GM19351 (cell line): ENCODE results near the gene CCDC13.
A peak's percentile ranks its signal among the peaks of the same experiment; 100 is the strongest.

Source experiments
- ATAC-seq: cut with Tn5 transposase; IDR thresholded peaks from one replicate; pipeline ENCODE4 v1.9.1; 2021; ENCODE audit warnings: mild to moderate bottlenecking, moderate library complexity; ENCODE audit not compliant: unreplicated experiment

The CCDC13 gene

DNA sequence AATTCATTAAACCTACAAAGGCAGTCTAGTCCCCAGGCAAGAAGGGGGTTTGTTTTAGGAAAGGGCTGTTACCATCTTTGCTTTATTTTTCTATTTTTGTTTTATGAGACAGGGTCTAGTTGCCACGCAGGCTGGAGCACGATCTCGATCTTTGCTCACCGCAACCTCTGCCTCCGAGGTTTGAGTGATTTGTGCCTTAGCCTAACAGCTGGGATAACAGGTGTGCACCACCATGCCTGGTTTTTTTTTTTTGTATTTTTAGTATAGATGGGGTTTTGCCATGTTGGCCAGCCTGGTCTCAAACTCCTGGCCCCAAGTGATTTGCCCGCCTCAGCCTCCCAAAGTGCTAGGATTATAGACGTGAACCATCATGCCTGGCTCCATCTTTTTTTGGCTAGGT, 26.3 kb upstream of the CCDC13 start:
- no peak for ATAC-seq

DNA sequence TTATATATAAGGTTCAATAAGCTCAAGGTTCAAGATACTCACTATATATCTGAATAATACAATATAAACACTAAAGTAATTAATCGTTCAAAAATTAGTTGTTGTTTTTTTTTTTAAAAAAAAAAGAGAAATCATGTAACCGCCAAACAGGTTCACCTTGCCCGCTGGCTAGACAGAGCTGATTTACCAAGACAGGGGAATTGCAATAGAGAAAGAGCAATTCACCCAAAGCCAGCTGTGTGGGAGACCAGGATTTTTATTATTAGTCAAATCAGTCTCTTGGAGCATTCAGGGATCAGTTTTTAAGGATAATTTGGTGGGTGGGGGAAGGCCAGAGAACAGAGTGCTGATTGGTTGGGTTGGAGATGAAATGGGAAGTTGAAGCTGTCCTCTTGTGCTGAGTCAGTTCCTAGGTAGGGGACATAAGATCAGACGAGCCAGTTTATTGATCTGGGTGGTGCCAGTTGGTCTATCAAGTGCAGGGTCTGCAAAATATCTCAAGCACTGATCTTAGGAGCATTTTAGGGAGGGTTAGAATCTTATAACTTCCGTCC, 23.4 kb upstream of the CCDC13 start:
- ATAC-seq = no peak

DNA sequence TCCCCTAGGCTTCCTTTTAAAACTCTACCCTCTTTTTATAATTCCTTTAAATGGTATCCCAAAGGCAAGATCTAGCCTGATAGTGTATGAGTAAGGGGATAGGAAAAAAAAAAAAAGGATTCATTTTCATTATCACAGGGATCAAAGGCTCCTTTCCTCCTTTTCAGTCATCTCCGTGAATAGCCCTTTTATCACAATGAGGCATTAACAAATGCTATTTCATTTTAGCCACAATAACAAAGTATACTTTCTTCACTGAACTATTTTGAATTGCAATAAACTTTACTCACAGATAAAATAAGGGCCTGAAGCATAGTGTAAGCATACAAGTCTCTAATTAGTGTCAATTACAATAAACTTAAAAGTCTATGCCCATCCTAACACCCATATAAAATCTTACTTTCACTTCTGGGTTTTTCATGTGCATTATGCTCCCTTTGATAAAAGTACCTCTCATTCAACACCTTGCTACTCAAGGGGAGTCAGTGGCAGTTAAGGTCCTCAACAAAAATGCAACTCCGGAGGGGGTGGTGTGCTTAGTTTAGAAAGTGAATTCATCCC, 22.6 kb upstream of the CCDC13 start:
- no peak for ATAC-seq

DNA sequence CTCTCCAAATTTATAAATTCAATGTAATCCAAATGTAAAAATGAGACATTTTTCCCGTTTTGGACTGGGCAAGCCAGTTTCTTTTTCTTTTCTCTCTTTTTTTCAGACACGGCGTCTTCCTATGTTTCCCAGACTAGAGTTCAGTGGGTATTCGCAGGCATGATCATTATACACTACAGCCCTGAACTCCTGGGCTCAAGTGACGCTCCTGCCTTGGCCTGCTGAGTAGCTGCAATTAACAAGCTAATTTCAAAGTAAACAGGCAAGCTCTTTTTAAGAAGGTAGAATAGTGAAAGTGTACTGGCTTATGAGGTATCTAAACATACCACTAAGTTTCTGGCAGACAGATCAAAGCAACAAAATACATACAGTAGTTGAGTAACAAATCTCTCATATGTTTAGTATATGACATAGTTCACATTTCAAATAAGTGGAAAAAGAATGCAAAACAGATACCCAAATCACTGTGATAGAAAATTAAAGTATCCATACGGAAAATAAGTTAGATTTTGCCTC, 17.7 kb upstream of the CCDC13 start:
- no peak for ATAC-seq

- ATAC-seq = no peak
Measured at GRCh38 chr3:42786631-42787030, 13.6 kb upstream of the CCDC13 start.

DNA sequence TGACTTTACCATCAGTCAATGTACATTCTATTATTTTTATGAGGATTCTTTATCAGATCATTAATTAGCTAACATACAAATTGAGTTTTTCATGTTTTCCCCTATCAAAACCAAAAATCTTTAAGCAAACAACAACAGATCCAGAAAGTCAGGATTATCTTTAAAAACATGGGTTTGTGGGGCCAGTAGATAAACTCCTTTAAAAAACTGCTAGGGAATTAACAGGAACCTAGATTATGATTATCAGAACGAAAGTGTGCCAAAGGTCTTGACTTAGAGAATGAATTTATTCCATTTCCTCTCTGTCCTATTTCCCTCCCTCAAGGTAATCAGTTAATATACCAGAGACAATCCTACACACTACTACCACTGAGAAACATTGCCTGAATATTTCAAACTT, 13.2 kb upstream of the CCDC13 start:
- ATAC-seq = no peak

DNA sequence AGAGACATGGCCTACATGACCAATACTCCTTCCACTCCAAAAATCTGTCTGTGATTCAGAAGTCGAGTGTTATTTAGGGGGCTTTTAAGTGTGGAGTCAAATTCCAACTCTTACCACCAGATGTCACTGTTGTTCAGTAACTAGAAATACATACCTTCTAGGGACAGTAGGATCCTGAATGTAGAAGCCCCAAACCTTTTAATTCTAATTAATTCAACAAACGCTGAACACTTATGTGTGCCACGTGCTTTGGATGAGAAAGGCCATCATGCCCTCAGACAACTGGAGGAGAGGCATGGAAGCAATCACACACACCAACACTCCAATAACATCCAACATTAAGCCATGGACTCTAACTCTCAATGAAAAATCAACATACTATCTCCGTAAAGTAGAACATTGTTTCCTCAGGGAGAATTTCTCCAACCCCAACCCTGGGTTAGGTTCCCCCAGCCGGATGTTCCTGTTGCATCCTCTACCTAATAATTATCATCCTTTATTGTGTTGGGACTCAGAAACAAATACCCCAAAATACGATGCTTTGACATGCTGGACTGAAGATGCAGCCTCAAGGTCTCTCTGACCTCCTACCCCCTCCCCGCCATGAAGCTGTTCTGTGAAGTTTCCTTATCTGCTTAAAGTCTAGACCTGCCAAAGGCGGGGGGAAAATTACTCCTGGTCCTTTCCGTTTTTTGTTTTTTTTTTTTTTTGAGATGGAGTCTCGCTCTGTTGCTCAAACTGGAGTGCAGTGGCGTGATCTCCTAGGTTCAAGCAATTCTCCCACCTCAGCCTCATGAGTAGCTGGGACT, 8.0 kb upstream of the CCDC13 start:
- ATAC-seq = peak; percentile 69

DNA sequence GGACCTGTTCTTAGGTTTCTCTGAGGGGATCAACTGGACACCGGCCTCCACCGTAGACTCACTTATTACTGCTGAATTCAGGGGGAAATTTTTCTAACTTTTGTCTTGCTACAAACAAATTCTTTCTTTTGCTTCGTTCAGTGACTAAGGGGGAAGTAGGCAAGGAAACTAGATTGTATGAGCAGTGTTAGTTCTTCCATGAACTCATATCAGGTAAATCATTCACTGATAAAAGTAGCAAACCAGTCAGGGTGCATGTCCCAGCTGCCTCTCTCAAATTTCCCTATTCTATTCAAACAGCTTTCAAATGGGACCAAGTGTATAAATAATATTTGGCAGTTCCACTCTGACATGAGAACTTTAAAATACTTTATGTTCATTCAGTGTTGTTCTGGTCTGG, 7.3 kb upstream of the CCDC13 start:
- ATAC-seq = no peak

DNA sequence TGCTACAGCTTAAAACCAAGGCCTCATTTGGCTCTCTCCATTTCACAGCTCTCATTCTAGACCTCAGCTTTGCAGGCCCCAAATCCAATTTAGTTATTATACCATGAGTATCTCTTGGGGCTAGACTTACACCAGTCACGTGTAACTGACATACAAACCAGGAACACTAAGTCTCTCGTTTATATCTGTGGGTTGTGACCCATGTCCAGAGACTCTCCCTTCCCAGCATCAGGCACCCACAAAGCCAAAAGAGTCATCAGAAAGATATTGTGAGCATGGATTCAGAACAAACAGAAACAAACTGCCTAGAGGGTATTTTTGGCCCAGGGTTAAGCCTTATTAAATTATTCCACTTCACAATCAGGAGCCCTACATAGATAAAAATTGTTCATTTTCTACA, 5.6 kb upstream of the CCDC13 start:
- no peak for ATAC-seq

DNA sequence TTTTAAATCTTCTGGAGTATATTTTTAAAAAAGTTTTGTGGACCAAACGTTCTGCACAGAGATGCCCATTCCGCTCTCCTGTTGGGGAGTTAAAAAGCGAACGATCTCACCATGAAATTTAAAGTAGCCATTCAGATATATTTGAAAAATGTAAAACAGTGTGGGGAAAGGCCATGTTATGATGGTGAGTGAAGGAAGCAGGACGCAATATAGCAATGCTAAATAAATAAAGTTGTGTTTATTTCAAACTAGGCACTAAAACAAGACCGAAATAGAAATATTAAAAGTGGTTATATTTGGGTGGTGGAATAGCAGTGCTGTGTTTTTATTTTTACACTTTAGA, 327 bp upstream of the CCDC13 start:
- peak; percentile 19 for ATAC-seq

GRCh38 chr3:42771271-42771670, 1.8 kb downstream of the CCDC13 start:
- ATAC-seq = no peak

- ATAC-seq = no peak
Measured at GRCh38 chr3:42769477-42770131, 3.4 kb downstream of the CCDC13 start.

DNA sequence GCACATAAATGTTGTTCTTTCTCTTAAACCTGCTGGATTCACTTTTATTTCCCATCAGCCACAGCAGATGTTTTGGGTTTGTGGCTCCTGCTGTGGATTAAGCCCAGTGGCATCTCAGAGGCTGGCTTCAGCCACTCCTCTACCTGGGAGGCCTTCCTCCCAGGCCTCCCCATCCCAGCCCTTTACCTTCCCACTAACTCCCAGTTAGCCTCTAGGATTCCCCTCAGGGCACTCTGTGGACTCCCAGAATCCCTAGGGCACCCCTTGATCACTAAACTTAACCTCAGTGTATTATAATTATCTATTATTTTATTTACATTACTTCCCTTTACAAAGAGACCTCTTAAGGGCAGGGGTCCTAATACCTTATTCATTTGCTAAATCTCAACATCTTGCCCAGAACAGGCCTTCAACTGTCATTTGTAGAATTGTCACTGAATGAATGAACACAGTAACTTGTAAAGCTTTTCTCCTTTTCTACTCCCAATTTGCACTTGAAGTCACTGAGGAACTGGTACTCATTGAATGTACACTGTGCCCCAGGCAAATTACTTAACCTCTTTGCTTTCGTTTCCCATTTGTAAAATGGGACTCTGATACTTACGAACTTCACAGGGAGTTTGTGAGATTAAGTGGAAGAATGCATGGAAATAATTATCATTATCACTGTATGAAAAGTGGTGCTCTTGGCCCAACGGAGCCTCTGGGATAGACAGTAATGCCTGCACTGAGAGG, 8.3 kb downstream of the CCDC13 start:
- no peak for ATAC-seq

GRCh38 chr3:42764115-42764514, 8.9 kb downstream of the CCDC13 start:
- no peak for ATAC-seq

GRCh38 chr3:42763021-42763420, 10.0 kb downstream of the CCDC13 start:
- ATAC-seq = no peak

DNA sequence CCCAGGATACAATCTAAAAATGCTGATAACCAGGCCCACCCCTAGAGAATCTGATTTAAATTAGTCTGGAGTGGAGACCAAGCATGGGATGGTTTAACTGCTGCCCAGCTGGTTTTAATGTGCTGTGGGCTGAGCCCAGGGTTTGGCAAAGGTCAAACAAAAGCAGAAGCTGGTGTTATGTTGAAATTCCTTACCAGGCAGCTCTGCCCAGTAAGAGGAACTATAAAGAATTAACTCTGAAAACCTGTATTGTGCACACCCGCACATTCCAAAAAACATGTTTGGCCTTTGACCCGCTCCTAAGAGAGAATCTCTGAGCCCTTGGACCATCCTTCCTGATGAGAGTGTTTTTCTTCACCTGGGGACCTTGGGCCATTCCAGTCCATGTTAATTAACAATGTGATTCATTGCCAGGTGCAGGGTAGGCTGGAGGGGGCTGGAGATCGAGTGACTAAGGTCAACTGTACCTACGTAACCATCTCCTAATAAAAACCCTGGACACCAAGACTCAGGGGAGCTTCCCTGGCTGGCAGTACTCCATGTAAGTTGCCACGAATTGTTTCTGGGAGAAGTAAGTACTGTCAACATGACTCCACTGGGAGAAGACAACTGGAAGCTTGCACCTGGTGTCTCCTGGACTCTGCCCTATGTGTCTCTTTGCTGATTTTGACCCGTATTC, 10.9 kb downstream of the CCDC13 start:
- ATAC-seq = no peak

DNA sequence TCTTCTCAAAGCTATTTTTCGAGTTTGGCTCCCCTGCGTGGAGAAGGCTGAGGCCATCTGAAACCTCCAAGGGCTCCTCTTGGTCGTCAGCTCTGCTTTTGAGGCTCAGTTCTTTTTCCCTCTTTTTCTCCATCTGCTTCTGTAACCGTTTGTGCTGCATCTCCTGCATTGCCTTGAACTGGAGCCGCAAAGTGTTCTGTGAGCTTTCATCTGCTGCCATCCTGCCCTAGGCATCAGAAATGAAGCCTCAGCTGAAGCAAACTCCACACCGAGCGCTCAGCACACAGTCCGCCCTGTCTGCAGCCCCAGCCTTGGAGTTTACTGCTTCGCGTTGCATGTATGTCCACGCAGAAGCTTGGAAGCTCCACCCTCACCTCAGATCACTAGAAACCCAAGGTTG, 14.9 kb downstream of the CCDC13 start:
- no peak for ATAC-seq

DNA sequence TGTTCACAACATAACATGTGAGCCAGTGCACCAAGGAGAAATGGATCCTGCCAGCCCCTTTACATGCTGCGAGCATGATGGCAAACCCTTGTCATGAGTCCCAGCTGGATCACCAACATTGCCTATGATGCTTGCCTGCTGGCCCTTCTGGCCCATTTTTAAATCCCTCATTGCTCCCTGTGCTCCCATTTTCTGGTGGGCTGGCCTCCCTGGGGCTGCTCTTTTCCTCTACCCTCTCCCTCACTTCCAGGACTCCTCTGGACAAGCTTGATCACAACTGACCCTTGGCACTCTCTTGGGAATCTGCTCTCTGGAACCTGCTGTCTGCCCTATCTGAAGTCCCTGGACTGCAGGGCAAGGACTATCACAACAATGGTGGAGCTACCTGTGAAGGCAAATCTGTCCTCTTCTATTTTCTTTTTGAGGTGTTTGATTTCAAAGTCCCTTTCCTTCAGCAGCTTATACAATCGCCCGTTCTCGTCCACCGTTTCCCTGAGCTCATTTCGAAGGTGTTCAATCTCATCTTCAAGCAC, 16.3 kb downstream of the CCDC13 start:
- no peak for ATAC-seq

GRCh38 chr3:42755681-42756578, 17.1 kb downstream of the CCDC13 start:
- ATAC-seq = no peak
